Iris pigment epithelial cell (primary cell): Measurements from ENCODE around the gene GEMIN2.
A peak's percentile ranks its signal among the peaks of the same experiment; 100 is the strongest.
"Not testable (repeated sequence)": the region's sequence is repeated elsewhere in the genome, so short reads cannot be mapped to it uniquely, and the experiment has no call there.

Source experiments
- DNase-seq: peaks from one replicate; pipeline ENCODE4 v3.0.0-alpha.2; 2011; ENCODE audit warnings: low read depth

The GEMIN2 gene, protein sequence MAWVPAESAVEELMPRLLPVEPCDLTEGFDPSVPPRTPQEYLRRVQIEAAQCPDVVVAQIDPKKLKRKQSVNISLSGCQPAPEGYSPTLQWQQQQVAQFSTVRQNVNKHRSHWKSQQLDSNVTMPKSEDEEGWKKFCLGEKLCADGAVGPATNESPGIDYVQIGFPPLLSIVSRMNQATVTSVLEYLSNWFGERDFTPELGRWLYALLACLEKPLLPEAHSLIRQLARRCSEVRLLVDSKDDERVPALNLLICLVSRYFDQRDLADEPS

DNA sequence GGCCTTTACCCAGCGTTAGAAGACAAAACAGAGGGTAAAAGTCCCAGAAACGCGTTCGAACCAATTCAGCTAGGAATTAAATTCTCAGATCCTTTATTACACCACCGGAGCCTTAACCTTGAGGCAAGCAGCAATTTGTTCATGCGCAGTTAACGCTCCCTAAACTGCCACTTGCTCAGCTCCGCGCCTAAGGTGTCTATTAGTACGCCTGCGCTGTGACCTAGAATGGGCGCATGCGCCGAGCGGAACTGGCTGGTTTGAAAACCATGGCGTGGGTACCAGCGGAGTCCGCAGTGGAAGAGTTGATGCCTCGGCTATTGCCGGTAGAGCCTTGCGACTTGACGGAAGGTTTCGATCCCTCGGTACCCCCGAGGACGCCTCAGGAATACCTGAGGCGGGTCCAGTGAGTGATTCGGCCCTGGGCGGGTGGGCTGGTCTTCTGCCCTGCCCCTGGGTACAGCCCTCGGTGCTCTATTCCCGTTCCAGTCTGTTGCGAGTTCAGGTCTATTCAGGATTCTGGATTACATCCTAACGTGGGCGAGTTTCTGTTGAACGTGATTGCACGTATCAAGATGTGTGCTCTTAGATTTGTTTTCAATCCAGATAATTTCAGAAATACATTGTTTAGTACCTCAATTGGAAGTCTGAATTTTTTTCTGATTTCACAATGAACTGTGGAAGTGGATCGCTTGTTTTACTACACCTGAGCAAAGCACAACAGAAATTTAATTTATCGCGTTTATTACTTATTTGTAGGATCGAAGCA lies at the start of gene GEMIN2:
GEMIN2 (plus strand) TSS at position 251 of the 766 bp plus-strand sequence; CDS start at position 267, 16 bp downstream.
- DNase-seq: peak; percentile 93

DNA sequence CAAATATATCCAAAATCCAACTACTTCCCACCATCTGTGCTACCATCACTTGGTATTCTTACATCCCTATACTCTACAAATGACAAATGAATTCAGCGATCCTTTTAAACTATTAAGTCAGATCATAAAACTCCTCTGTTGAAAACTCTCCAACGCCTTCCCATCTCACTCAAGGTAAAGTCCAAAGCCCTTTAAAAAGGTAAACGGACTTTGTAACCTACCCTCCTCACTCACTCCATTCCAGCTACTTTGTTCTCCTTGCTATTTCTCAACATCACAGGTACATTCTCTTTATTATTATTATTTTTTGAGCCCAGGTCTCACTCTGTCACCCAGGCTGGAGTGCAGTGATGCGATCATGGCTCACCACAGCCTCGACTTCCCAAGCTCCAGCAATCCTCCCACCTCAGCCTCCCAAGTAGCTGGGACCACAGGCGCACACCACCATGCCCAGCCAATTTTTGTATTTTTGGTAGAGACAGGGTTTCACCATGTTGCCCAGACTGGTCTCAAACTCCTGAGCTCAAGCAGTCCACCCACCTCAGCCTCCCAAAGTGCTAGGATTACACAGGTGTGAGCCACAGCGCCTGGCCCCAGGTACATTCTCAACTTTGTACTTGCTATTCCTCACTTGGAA lies 44.8 kb upstream of the GEMIN2 start:
- not testable (repeated sequence) for DNase-seq

DNA sequence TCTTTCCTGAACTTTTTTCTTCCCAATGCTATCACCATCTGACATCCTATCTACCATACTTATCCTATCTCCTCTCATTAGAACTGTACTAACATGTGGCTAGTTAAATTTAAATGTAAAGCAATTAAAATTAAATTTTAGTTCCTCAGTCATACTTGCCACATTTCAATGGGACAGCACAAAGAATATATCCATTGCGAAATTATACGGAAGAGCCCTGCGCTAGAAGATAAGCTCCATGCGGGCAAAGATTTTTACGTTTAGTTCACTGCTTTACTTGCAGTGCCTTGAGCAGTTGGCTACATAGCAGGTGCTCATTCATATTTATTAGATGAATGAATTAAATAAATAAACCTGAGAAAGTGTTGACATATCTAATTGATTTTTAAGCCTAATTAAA lies 44.2 kb upstream of the GEMIN2 start:
- DNase-seq: no peak

DNA sequence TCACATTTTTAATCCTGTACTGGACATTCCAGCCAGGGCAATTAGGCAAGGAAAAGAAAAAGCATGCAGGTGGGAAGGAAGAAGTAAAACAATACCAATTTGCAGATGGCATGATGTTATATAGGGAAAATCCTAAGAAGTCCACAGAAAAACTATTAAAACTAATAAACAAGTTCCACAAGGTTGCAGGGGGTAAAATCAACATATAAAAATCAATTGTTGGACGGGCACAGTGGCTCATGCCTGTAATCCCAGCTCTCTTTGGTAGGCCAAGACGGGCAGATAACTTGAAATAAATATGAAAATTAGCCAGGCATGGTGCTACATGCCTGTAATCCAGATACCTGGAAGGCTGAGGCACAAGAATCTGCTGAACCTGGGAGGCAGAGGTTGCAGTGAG lies 43.0 kb upstream of the GEMIN2 start:
- DNase-seq: no peak

DNA sequence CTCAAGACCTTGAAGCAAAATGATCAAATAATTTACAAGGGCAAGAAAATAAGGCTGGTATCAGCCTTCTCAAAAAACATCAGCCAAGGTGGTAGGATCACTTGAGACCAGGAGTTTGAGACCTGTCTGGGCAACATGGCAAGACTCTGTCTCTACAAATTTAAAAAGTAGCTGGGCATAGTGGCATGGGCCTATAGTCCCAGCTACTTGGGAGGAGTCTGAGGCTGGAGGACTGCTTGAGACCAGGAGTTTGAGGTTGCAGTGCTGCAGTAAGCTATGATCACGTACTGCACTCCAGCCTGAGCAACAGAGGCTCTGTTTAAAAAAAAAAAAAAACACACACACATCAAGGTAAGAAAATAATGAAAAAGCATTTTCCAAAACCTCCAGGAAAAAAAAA lies 33.2 kb upstream of the GEMIN2 start:
- DNase-seq: no peak

DNA sequence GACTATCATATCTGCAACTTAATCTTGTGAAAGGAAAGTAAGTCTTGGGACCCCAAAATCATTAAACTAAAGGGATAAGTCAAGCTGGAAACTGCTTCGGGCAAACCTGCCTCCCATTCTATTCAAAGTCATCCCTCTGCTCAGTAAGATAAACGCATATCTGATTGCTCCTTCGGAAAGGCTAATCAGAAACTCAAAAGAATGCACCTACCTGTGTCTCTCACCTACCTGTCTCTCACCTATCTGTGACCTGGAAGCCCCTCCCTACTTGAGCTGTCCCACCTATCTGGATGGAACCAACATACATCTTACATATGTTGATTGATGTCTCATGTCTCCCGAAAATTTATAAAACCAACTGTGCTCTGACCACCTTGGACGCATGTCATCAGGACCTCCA lies 31.0 kb upstream of the GEMIN2 start:
- no peak for DNase-seq

DNA sequence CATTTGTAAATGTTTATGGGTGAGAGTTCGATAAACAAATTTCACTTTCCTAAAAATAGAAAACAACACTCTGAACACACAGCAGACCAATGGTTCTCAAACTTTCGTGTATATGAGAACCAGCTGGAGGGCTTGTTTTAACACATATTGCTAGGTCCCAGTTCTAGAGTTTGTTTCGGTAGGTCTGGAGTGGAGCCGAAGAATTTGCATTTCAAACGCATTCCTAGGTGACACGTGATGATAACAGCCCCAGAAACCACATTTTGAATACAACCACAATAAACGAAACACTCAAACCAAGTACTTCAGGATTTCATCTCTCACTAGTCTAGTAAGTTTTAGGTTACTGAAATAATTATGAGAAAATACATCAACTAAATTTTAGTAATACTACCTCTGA lies 28.2 kb upstream of the GEMIN2 start:
- peak; percentile 26 for DNase-seq

DNA sequence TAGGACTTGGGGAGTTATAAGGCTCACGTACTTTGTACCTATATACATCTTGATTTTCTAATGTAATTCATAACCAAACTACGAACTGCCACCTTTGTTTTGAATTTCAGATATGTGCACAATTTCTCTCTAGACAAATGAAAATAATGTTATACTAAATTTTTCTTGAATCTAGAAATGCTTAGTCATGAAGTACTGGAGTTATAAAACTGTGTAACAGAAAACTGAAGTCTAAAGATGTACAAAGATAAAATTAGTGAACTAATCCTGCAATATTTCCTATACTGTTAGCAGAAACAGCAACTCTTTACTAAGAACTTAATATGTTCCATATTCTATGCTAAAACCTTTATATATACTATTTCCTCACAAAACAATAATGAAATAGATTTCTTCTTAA lies 26.6 kb upstream of the GEMIN2 start:
- DNase-seq: no peak

DNA sequence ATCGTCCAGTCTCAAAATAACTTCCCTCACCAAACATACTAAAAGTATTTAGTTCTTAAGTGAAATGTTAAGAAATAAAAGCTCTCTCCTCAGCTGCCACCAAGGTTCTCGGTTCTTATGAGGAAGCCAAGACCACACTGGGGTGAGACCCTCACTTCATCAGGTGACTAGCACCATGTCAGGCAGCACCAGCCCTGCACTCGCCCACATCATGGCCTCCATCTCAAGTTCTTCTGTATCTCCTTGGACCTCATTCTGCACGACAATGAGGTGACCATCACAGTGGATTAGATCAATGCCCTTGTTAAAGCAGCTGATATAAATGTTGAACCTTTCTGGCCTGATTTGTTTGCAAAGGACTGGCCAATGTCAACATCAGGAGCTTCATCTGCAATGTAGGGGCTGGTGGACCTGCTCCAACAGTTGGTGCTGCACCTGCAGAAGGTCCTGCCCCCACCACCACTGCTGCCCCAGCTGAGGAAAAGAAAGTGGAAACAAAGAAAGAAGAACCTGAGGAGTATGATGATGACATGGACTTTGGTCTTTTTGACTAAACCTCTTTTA lies 23.5 kb upstream of the GEMIN2 start:
- DNase-seq: no peak

DNA sequence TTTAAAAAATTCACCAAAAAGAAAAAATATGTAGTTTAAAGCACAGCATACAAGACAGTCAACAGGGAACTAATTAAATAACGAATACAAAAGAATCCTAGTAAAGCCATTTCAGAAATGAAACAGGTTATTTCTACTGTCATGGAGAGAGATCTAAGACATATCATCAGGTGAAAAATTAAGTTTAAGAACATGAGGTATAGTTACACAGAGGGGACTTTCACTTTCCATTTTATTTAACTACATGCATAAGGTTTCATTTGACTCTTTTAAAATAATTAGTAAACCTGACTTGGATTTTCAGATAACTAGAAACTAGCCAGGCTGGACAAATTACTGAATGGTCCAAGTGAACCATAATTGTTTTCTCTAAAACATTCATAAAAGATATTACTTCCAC lies 22.4 kb upstream of the GEMIN2 start:
- DNase-seq: no peak

DNA sequence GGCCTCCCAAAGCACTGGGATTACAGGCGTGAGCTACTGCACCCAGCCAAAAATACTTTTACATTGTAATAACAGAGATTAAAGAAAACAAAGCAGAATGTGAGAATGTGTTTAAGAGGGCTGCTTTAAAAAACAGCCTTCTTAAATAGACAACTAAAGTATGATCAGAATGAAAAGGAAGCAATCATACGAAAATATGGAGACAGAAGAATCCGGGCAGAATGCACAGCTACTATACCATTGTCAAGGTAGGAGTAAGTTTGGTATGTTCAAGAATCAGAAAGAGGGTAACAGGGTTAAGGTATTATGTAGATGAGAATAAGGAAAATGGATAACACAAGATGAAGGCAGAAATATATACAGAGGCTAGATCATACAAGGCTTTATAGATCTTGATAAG lies 19.6 kb upstream of the GEMIN2 start:
- no peak for DNase-seq

DNA sequence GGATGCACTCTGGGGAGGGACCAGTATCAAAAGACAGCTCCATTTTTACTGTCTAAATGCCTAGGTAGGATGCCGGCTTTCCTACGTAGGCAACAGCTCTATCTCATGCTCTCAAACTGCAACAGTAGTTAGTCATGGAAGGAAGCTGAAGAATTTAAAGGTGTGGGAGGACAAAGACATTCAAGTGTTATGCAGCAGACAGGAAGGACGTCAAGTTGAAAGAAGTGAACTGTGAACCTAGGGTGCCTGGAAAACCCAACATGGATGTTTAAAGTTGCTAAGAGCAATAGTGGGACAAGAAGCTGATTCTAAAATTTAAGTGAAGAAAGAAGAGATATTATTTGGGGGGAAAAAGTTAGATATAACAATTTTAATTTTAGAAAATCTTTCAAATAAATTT lies 17.0 kb upstream of the GEMIN2 start:
- peak; percentile 76 for DNase-seq

DNA sequence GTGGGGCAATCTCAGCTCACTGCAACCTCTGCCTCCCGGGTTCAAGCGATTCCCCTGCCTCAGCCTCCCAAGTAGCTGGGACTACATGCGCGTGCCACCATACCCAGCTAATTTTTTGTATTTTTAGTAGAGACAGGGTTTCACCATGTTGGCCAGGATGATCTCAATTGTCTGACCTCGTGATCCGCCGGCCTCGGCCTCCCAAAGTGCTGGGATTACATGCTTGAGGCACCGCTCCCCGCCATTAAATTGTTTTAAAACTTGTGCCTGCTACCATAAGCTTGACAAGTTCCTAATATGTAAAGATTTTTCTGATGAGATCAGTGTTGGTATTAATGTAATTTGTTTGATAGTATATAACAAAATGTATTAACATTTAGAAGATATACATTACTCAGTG lies 14.9 kb upstream of the GEMIN2 start:
- DNase-seq: not testable (repeated sequence)

DNA sequence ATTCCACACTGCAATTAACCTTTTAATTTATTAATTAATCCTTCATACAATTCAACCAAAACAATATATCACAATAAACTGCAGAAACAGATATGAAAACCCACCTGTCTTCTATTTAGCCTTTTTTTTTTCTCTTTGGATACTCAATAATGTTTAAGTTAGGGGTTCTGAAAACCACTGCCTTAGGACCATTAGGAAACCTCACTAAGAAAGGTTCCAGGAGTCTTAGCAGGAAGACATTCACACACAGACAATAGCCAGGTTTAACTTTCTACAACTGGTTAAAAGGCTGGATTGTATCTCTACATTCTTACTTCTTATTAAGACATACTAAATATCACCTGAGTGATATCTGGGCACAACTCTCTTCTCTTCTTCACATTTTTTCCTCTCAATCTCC lies 14.4 kb upstream of the GEMIN2 start:
- no peak for DNase-seq

DNA sequence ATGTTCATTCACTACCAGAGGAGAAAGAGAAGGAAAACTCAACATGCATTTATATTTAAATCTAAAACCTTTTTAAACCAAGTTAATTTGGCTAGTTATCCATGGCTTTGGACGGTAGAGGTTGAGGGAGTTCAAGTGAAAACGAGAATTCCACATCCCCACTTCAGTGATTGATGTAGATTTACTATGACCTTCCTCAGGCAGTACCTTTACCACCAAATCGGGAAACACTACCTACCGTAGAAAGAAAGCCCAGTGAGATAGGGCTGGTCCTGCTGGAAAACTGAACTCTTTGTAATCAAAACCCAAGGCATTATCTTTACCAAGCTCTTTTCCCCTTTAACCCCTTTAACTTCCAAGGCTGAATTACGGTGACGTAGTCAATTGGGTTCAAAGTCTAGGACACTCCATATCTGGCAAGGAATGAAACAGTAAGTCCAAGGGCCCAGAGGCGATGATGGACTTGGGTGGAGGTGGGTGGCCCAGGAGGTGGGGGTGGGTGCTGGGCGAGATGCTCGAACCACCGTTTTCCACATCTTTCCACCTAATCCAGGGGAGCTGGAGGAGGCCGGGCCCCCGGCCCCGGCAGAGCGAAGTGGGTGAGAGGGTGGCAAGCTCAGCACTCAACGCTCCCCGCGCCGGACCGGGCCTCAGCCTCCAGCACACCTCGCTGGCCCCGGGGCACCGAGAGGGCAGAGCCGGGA lies 11.7 kb upstream of the GEMIN2 start:
- peak; percentile 47 for DNase-seq

DNA sequence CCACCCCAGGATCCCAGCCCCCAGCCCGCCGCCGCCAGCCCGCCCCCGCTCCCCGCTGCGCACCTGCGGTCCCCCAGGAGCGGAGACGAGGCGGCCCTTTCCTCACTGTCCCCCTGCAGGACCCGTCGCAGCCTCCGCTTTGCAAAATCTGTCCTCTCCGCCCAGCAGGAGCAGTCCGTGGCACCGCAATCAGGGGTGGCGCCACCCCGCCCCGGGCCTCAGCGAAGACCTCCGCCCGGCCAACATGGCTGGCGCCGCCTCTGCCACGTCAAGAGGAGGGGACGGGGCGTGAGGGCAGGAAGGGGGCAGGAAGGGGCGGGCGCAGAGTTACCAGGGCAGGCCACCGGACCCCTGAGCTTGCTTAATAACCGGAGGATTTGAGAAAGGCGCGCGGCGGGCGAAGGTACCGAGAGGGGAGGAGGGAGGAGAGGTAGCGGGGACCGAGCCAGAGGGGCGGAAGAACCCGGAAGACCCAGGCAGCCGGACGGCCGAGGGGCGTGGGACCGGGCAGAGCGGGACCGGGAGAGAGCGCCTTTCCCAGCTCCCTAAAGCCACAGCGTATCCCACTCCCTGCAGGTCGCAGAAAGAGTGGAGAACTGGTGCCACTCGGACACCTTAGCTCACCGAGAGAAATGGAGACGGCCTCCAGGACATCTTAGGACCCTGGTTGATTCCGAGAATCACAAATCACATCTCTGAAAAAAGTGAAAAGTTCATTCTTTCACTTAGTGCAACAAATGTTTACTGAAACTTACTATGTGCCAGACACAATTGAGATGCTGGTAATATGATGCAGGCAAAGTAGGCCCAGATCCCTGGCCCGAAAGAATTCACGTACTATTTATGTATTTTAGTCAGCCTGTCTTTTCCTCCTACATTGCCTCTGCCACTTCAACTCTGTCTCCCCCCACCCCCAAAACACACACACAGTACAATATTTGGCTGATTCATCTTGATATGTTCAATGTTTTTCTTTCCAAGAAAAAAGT lies 10.9 kb upstream of the GEMIN2 start, which contains the start of gene SEC23A:
SEC23A (minus strand) TSS at position 267 of the 989 bp plus-strand sequence. CDS start 7,117 bp downstream, outside the sequence.
- DNase-seq: peak; percentile 85

DNA sequence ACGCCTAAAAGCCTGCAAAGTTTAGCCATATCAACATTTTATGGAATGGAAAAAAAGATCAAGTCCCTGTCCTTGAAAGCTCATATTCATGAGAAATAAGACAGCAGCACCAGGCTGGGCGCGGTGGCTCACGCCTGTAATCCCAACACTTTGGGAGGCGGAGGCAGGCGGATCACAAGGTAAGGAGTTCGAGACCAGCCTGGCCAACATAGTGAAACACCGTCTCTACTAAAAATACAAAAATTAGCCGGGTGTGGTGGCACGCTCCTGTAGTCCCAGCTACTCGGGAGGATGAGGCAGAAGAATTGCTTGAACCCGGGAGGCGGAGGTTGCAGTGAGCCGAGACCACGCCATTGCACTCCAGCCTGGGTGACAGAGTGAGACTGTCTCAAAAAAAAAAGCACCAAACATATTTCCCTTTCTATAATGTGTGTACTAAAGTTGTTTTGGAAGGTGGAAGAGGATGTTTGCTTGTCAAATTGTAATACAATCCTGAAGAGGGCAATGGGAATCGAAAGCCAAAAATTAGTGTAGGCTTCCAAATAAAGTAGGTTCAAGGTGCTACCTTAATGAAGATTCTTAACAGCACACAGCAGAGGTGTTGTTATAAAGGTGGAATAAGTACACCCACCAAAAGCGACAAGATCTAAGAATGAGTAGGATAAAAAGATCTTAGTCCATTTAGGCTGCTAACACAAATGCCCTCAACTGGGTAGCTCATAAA lies 9.9 kb upstream of the GEMIN2 start:
- DNase-seq: not testable (repeated sequence)

DNA sequence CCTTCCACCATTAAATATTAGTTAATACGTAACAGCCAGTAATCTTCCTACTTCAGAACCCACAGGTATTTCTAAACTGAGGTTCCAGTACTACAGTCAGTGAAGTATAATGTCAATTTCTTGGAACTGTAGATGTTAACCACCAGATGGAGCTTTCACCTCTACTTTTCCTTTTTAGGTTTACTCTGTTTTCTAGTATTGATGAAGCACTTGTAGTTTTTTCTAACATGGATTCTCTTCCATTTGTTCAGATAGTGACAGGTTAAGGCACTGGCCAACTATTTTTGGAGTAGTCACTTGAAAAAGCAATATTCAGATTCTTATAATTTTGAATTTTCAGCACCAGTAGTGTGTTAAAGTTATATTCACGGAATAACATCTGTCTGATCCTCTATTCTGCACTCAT lies 6.5 kb upstream of the GEMIN2 start:
- DNase-seq: peak; percentile 61

DNA sequence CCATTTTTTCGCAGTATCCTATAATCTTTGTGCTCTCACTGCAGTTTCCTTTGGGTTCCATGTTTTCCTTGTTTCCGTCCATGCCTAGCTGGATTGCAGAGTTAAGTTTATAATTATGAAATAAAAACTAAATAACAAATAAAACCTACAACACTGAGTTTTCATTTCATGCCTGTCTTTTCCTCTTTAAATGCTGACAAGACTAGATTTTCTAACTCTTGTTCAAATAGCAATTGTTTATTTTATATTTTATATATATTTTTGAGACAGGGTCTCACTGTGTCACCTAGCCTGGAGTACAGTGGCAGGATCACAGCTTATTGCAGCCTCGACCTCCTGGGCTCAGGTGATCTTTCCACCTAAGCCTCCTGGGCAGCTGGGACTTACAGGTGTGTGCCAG lies 5.3 kb upstream of the GEMIN2 start:
- no peak for DNase-seq
